GM12878 (cell line): ENCODE measurements around the gene CYS1.

Experiments
- BRCA1 ChIP-seq: IDR thresholded peaks from 2 replicates; pipeline ENCODE4 v1.6.1; 2011; ENCODE audit warnings: low read depth, low read length, improper control_type of control experiment
- CREM ChIP-seq: IDR thresholded peaks from 2 replicates; pipeline ENCODE4 v1.6.1; 2014; ENCODE audit warnings: antibody characterized with exemption, low read depth
- EZH2 ChIP-seq: IDR thresholded peaks from 2 replicates; pipeline ENCODE4 v1.6.1; 2012; ENCODE audit warnings: low read depth, mild to moderate bottlenecking, control low read depth, inconsistent platforms, low read length, borderline replicate concordance; ENCODE audit not compliant: control insufficient read depth
- FOXM1 ChIP-seq: IDR thresholded peaks from 2 replicates; pipeline ENCODE4 v1.6.1; 2012; ENCODE audit warnings: low read depth, mild to moderate bottlenecking, inconsistent platforms, low read length, moderate library complexity
- NBN ChIP-seq: fragments of 450-650 bp; IDR thresholded peaks from 2 replicates; pipeline ENCODE4 v1.6.1; 2016
- POLR2A ChIP-seq: IDR thresholded peaks from 2 replicates; pipeline ENCODE4 v1.6.1; 2011; ENCODE audit warnings: low read depth, mild to moderate bottlenecking, low read length
- RFX5 ChIP-seq: IDR thresholded peaks from 2 replicates; pipeline ENCODE4 v1.6.1; 2011; ENCODE audit warnings: low read depth, low read length, improper control_type of control experiment
- TBL1XR1 ChIP-seq: IDR thresholded peaks from 2 replicates; pipeline ENCODE4 v1.6.1; 2012; ENCODE audit warnings: low read depth, low read length, improper control_type of control experiment
- YBX1 ChIP-seq: fragments of 450-650 bp; IDR thresholded peaks from 2 replicates; pipeline ENCODE4 v1.6.1; 2016; ENCODE audit warnings: antibody characterized with exemption
- ZSCAN29 ChIP-seq: fragments of 450-650 bp; IDR thresholded peaks from 2 replicates; pipeline ENCODE4 v1.6.1; 2017; ENCODE audit warnings: mild to moderate bottlenecking, moderate library complexity
- TF ChIP-seq, protein P1 (sequence below), 3 experiments: IDR thresholded peaks in 2 of 3; conservative IDR thresholded peaks in 1 of 3; 2 replicates each; pipeline ENCODE4 v1.5.1; 2011; ENCODE audit warnings: low read depth in 3 of 3, low read length in 3 of 3, mild to moderate bottlenecking in 3 of 3, control low read depth in 2 of 3, moderate library complexity in 2 of 3, inconsistent platforms in 1 of 3, mixed read lengths in 1 of 3; ENCODE audit not compliant: control insufficient read depth in 2 of 3, insufficient read depth in 1 of 3; ENCODE audit errors: extremely low read depth in 1 of 3
- TF ChIP-seq, protein P2 (sequence below): fragments of 450-650 bp; formaldehyde crosslinking; IDR thresholded peaks from 2 replicates; pipeline ENCODE4 v1.5.0; 2022; ENCODE audit warnings: mild to moderate bottlenecking, missing genetic modification characterization
- TF ChIP-seq, protein P3 (sequence below): fragments of 150-350 bp; IDR thresholded peaks from 2 replicates; pipeline ENCODE4 v1.6.1; 2016; ENCODE audit warnings: low read depth, low read length
- TF ChIP-seq, protein P4 (sequence below): fragments of 450-650 bp; IDR thresholded peaks from 2 replicates; pipeline ENCODE4 v1.6.1; 2017; ENCODE audit warnings: antibody characterized with exemption, mild to moderate bottlenecking, moderate library complexity

DNA sequence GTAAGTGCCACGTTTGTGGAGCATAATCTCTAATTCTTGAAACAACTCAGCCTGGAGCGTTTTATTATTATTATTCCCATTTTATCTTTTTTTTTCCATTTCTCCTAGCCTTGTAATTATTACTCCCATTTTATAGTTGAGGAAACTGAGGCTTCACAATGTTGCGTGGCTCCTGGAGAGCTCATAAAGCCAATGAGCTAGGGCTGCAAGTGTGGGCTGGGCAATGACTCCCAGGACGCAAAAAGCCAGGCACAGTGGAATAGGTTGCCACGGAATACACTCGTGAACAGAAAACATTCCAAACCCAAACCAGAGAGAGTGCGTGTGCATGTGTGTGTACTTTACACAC lies 50.4 kb downstream of the CYS1 start:
- TF ChIP-seq EZH2 (no peak), YBX1 (no peak), RFX5 (no peak), FOXM1 (no peak), BRCA1 (no peak), CREM (no peak), NBN (no peak), TBL1XR1 (no peak), POLR2A (no peak), ZSCAN29 (no peak)
- TF ChIP-seq, protein P1, sequence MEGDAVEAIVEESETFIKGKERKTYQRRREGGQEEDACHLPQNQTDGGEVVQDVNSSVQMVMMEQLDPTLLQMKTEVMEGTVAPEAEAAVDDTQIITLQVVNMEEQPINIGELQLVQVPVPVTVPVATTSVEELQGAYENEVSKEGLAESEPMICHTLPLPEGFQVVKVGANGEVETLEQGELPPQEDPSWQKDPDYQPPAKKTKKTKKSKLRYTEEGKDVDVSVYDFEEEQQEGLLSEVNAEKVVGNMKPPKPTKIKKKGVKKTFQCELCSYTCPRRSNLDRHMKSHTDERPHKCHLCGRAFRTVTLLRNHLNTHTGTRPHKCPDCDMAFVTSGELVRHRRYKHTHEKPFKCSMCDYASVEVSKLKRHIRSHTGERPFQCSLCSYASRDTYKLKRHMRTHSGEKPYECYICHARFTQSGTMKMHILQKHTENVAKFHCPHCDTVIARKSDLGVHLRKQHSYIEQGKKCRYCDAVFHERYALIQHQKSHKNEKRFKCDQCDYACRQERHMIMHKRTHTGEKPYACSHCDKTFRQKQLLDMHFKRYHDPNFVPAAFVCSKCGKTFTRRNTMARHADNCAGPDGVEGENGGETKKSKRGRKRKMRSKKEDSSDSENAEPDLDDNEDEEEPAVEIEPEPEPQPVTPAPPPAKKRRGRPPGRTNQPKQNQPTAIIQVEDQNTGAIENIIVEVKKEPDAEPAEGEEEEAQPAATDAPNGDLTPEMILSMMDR (IDR thresholded peaks at IDR 0.05 in 2 of 3, conservative IDR thresholded peaks at IDR 0.05 in 1 of 3; ENCODE audit: control insufficient read depth in 2 of 3, extremely low read depth in 1 of 3, insufficient read depth in 1 of 3, low read depth in 3 of 3, low read length in 3 of 3), result no peak
- TF ChIP-seq, protein P2, sequence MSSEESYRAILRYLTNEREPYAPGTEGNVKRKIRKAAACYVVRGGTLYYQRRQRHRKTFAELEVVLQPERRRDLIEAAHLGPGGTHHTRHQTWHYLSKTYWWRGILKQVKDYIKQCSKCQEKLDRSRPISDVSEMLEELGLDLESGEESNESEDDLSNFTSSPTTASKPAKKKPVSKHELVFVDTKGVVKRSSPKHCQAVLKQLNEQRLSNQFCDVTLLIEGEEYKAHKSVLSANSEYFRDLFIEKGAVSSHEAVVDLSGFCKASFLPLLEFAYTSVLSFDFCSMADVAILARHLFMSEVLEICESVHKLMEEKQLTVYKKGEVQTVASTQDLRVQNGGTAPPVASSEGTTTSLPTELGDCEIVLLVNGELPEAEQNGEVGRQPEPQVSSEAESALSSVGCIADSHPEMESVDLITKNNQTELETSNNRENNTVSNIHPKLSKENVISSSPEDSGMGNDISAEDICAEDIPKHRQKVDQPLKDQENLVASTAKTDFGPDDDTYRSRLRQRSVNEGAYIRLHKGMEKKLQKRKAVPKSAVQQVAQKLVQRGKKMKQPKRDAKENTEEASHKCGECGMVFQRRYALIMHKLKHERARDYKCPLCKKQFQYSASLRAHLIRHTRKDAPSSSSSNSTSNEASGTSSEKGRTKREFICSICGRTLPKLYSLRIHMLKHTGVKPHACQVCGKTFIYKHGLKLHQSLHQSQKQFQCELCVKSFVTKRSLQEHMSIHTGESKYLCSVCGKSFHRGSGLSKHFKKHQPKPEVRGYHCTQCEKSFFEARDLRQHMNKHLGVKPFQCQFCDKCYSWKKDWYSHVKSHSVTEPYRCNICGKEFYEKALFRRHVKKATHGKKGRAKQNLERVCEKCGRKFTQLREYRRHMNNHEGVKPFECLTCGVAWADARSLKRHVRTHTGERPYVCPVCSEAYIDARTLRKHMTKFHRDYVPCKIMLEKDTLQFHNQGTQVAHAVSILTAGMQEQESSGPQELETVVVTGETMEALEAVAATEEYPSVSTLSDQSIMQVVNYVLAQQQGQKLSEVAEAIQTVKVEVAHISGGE, result no peak
- TF ChIP-seq, protein P3, sequence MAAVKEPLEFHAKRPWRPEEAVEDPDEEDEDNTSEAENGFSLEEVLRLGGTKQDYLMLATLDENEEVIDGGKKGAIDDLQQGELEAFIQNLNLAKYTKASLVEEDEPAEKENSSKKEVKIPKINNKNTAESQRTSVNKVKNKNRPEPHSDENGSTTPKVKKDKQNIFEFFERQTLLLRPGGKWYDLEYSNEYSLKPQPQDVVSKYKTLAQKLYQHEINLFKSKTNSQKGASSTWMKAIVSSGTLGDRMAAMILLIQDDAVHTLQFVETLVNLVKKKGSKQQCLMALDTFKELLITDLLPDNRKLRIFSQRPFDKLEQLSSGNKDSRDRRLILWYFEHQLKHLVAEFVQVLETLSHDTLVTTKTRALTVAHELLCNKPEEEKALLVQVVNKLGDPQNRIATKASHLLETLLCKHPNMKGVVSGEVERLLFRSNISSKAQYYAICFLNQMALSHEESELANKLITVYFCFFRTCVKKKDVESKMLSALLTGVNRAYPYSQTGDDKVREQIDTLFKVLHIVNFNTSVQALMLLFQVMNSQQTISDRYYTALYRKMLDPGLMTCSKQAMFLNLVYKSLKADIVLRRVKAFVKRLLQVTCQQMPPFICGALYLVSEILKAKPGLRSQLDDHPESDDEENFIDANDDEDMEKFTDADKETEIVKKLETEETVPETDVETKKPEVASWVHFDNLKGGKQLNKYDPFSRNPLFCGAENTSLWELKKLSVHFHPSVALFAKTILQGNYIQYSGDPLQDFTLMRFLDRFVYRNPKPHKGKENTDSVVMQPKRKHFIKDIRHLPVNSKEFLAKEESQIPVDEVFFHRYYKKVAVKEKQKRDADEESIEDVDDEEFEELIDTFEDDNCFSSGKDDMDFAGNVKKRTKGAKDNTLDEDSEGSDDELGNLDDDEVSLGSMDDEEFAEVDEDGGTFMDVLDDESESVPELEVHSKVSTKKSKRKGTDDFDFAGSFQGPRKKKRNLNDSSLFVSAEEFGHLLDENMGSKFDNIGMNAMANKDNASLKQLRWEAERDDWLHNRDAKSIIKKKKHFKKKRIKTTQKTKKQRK, result no peak
- TF ChIP-seq, protein P4, sequence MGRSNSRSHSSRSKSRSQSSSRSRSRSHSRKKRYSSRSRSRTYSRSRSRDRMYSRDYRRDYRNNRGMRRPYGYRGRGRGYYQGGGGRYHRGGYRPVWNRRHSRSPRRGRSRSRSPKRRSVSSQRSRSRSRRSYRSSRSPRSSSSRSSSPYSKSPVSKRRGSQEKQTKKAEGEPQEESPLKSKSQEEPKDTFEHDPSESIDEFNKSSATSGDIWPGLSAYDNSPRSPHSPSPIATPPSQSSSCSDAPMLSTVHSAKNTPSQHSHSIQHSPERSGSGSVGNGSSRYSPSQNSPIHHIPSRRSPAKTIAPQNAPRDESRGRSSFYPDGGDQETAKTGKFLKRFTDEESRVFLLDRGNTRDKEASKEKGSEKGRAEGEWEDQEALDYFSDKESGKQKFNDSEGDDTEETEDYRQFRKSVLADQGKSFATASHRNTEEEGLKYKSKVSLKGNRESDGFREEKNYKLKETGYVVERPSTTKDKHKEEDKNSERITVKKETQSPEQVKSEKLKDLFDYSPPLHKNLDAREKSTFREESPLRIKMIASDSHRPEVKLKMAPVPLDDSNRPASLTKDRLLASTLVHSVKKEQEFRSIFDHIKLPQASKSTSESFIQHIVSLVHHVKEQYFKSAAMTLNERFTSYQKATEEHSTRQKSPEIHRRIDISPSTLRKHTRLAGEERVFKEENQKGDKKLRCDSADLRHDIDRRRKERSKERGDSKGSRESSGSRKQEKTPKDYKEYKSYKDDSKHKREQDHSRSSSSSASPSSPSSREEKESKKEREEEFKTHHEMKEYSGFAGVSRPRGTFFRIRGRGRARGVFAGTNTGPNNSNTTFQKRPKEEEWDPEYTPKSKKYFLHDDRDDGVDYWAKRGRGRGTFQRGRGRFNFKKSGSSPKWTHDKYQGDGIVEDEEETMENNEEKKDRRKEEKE, result no peak
